H1 (cell line): Measurements from ENCODE around the gene MAOB. TPM values are rescaled to one million over a fixed set of nuclear protein-coding genes. Genes with fewer than 3 reads are reported as not detected.

ENCODE experiments used
- CTCF ChIA-PET: fragments of 300-600 bp; sonication (Branson Sonifier 250); formaldehyde crosslinking; loops from one replicate; lab custom pipeline; 2021; ENCODE audit not compliant: partially characterized antibody; lab: Charles Lee
- POLR2A ChIA-PET: fragments of 300-600 bp; sonication (Branson Sonifier 250); formaldehyde crosslinking; loops from one replicate; lab custom pipeline; 2021; ENCODE audit warnings: inconsistent platforms; ENCODE audit not compliant: partially characterized antibody; lab: Charles Lee
- DNase-seq, 2 experiments: peaks; one replicate each; pipeline versions ENCODE4 v3.0.0 to v3.0.0-alpha.2; 2010 to 2022; ENCODE audit warnings: low spot score in 2 of 2, low read depth in 1 of 2, mixed read lengths in 1 of 2
- FAIRE-seq: peaks from 2 replicates; lab custom pipeline; 2011; peaks lifted over from hg19 to GRCh38; lab: Jason Lieb, UNC
- H2AFZ ChIP-seq: 2 replicates; pipeline ENCODE4 v1.8.1; 2012; ENCODE audit warnings: low read length, inconsistent platforms
- H2AK5ac ChIP-seq: 2 replicates; pipeline ENCODE4 v1.6.1; 2013; ENCODE audit warnings: low read depth, low read length
- H2BK120ac ChIP-seq: replicated peaks from 2 replicates; pipeline ENCODE3; 2013; ENCODE audit warnings: low read depth, low read length, inconsistent platforms
- H2BK12ac ChIP-seq: 2 replicates; pipeline ENCODE4 v1.6.1; 2013; ENCODE audit warnings: low read depth, low read length
- H2BK15ac ChIP-seq: 2 replicates; pipeline ENCODE4 v1.6.1; 2013; ENCODE audit warnings: low read length
- H2BK20ac ChIP-seq: 2 replicates; pipeline ENCODE4 v1.6.1; 2013; ENCODE audit warnings: low read length
- H2BK5ac ChIP-seq: 2 replicates; pipeline ENCODE4 v1.6.1; 2013; ENCODE audit warnings: low read depth, low read length
- H3K14ac ChIP-seq: 2 replicates; pipeline ENCODE4 v1.6.1; 2013; ENCODE audit warnings: inconsistent platforms; ENCODE audit not compliant: insufficient read length
- H3K18ac ChIP-seq: 2 replicates; pipeline ENCODE4 v1.6.1; 2013; ENCODE audit warnings: low read length; ENCODE audit errors: extremely low read depth
- H3K23ac ChIP-seq: 2 replicates; pipeline ENCODE4 v1.6.1; 2013; ENCODE audit warnings: inconsistent platforms; ENCODE audit not compliant: insufficient read length
- H3K23me2 ChIP-seq: 2 replicates; pipeline ENCODE4 v1.6.1; 2013; ENCODE audit warnings: low read depth, low read length
- H3K27ac ChIP-seq: 2 replicates; pipeline ENCODE4 v1.6.1; 2011; ENCODE audit warnings: low read depth, low read length, inconsistent platforms
- H3K27me3 ChIP-seq, 4 experiments: replicated peaks in 1 of 4; 1 replicate in 1 of 4; 2 replicates in 3 of 4; pipeline versions ENCODE4 v1.6.1 to v1.8.1; 2011 to 2013; ENCODE audit warnings: low read length in 3 of 4, mild to moderate bottlenecking in 3 of 4, inconsistent platforms in 2 of 4, mixed read lengths in 2 of 4, moderate library complexity in 1 of 4; ENCODE audit not compliant: control insufficient read depth in 3 of 4, insufficient read depth in 3 of 4; ENCODE audit errors: extremely low read depth in 1 of 4
- H3K36me3 ChIP-seq, 4 experiments: 2 replicates each; pipeline versions ENCODE4 v1.6.1 to v1.8.1; 2011 to 2013; ENCODE audit warnings: mild to moderate bottlenecking in 4 of 4, low read length in 3 of 4, moderate library complexity in 2 of 4, control low read depth in 1 of 4, inconsistent platforms in 1 of 4; ENCODE audit not compliant: insufficient read depth in 4 of 4, control insufficient read depth in 2 of 4
- H3K4ac ChIP-seq: replicated peaks from 2 replicates; pipeline ENCODE3; 2013; ENCODE audit warnings: low read length, low read depth, mixed read lengths, inconsistent platforms; ENCODE audit not compliant: insufficient read length
- H3K4me1 ChIP-seq, 4 experiments: replicated peaks in 1 of 4; 1 replicate in 1 of 4; 2 replicates in 3 of 4; pipeline versions ENCODE4 v1.6.1 to v1.8.1; 2011 to 2013; ENCODE audit warnings: low read length in 3 of 4, inconsistent platforms in 2 of 4, mixed read lengths in 1 of 4; ENCODE audit not compliant: insufficient read depth in 4 of 4, control insufficient read depth in 3 of 4
- H3K4me2 ChIP-seq, 2 experiments: 2 replicates each; pipeline versions ENCODE4 v1.6.1 to v1.8.1; 2011 to 2013; ENCODE audit warnings: low read depth in 2 of 2, low read length in 2 of 2, control low read depth in 1 of 2, inconsistent platforms in 1 of 2, mild to moderate bottlenecking in 1 of 2; ENCODE audit not compliant: insufficient read depth in 1 of 2
- H3K4me3 ChIP-seq, 4 experiments: fragments of 200-600, 300-600 bp in 1 of 4; sonication (generic), shearing (Covaris generic), sonication (Bioruptor Twin) in 1 of 4; 2 replicates each; pipeline versions ENCODE4 v1.5.1 to v1.8.1; 2011 to 2016; ENCODE audit warnings: low read length in 4 of 4, low read depth in 3 of 4, control low read depth in 2 of 4, inconsistent platforms in 2 of 4, mild to moderate bottlenecking in 2 of 4, mixed read lengths in 1 of 4, moderate library complexity in 1 of 4; ENCODE audit not compliant: insufficient read depth in 2 of 4; ENCODE audit errors: extremely low read depth in 1 of 4
- H3K56ac ChIP-seq: replicated peaks from 2 replicates; pipeline ENCODE3; 2013; ENCODE audit warnings: low read depth, mild to moderate bottlenecking, mixed read lengths, low read length, inconsistent platforms; ENCODE audit not compliant: insufficient read length
- H3K79me1 ChIP-seq: 2 replicates; pipeline ENCODE4 v1.6.1; 2013; ENCODE audit warnings: low read depth, low read length, control low read depth
- H3K79me2 ChIP-seq, 2 experiments: 2 replicates each; pipeline versions ENCODE4 v1.6.1 to v1.8.1; 2012 to 2013; ENCODE audit warnings: low read length in 2 of 2, mild to moderate bottlenecking in 2 of 2, inconsistent platforms in 1 of 2; ENCODE audit not compliant: insufficient read depth in 2 of 2, control insufficient read depth in 1 of 2
- H3K9ac ChIP-seq, 4 experiments: replicated peaks in 1 of 4; 1 replicate in 1 of 4; 2 replicates in 3 of 4; pipeline versions ENCODE4 v1.6.1 to v1.8.1; 2011 to 2013; ENCODE audit warnings: low read depth in 3 of 4, low read length in 3 of 4, control low read depth in 2 of 4, mild to moderate bottlenecking in 2 of 4, moderate library complexity in 2 of 4, inconsistent platforms in 1 of 4; ENCODE audit errors: extremely low read depth in 1 of 4
- H3K9me3 ChIP-seq, 2 experiments: 2 replicates each; pipeline versions ENCODE4 v1.6.1 to v1.8.1; 2012 to 2013; ENCODE audit warnings: mild to moderate bottlenecking in 2 of 2, moderate library complexity in 2 of 2, control low read depth in 1 of 2, inconsistent platforms in 1 of 2, low read depth in 1 of 2, low read length in 1 of 2, mixed read lengths in 1 of 2; ENCODE audit not compliant: insufficient read depth in 2 of 2
- H4K20me1 ChIP-seq, 2 experiments: replicated peaks in 1 of 2; 2 replicates each; pipeline versions ENCODE3 to v1.8.1; 2011 to 2013; ENCODE audit warnings: inconsistent platforms in 2 of 2, low read length in 2 of 2, mild to moderate bottlenecking in 1 of 2; ENCODE audit not compliant: insufficient read depth in 2 of 2, control insufficient read depth in 1 of 2
- H4K5ac ChIP-seq: 2 replicates; pipeline ENCODE4 v1.6.1; 2013; ENCODE audit warnings: low read length, low read depth, mixed read lengths, inconsistent platforms; ENCODE audit not compliant: insufficient read length
- H4K8ac ChIP-seq: 2 replicates; pipeline ENCODE4 v1.8.0; 2013; ENCODE audit warnings: mild to moderate bottlenecking, moderate library complexity, low read length, inconsistent platforms; ENCODE audit not compliant: insufficient read depth; ENCODE audit errors: extremely low read depth
- H4K91ac ChIP-seq: replicated peaks from 2 replicates; pipeline ENCODE3; 2013; ENCODE audit warnings: low read length, mixed read lengths, inconsistent platforms; ENCODE audit not compliant: insufficient read length
- PHF8 ChIP-seq: fragments of 200-600 bp; sonication (generic); conservative IDR thresholded peaks from 2 replicates; pipeline ENCODE4 v1.7.1; 2012; ENCODE audit warnings: low read depth, mild to moderate bottlenecking, inconsistent platforms, low read length, moderate library complexity
- polyA plus RNA-seq, 7 experiments: library from polyadenylated mRNA; depleted of rRNA in 3 of 7; stranded (reverse) in 5 of 7; unstranded in 2 of 7; fragments of >200 nt in 5 of 7; fragments of 200-250 nt in 2 of 7; gene quantifications; 1 replicate in 5 of 7; 2 replicates in 1 of 7; 4 replicates in 1 of 7; pipeline versions ENCODE4 v1.2.1 to v1.2.3, GENCODE V29; 2011 to 2013; ENCODE audit warnings: missing spikeins in 2 of 7, mixed read lengths in 2 of 7
- total RNA-seq: library from RNA; stranded (reverse); fragmentation: NEBNext Ultra II Directional; extraction: Animal tissue kit (Norgen Biotek cat#: 25700); gene quantifications from 2 replicates; pipeline ENCODE4 v1.2.1, GENCODE V29; 2021

The MAOB gene
- total and polyA plus RNA-seq, 2 of the 8 experiments (the other 6 are each of a cell fraction or from before 2014, with no cell fraction given): 0.73 to 1.1 TPM

- H3K79me2 ChIP-seq: no peaks in the 10 kb centered on the region
- no peak overlapping the region for H4K91ac ChIP-seq
- ChIA-PET POLR2A (no interaction called here), CTCF (no interaction called here)
- H3K18ac ChIP-seq: no peak overlapping the region
- H3K79me1 ChIP-seq: no peaks in the 10 kb centered on the region
- no peak overlapping the region for H2BK15ac ChIP-seq
- H3K4me1 ChIP-seq: no peaks in the 10 kb centered on the region; a peak in 1 of 7 replicates
- H3K27me3 ChIP-seq: no peaks in the 10 kb centered on the region
- H3K4me3 ChIP-seq: no peak overlapping the region
- H2AFZ ChIP-seq: no peak overlapping the region
- H3K9me3 ChIP-seq: no peaks in the 10 kb centered on the region
- no peak overlapping the region for H2BK20ac ChIP-seq
- no peak overlapping the region for H3K9ac ChIP-seq
- H3K23me2 ChIP-seq: no peaks in the 10 kb centered on the region
- H3K27ac ChIP-seq: no peak overlapping the region
- no peak overlapping the region for H2AK5ac ChIP-seq
- H2BK120ac ChIP-seq: no peak overlapping the region
- no peaks in the 10 kb centered on the region for H3K36me3 ChIP-seq
- no peak overlapping the region for H3K56ac ChIP-seq
- DNase-seq: no peak
- H3K14ac ChIP-seq: no peak overlapping the region
- H2BK12ac ChIP-seq: no peak overlapping the region
- H2BK5ac ChIP-seq: no peak overlapping the region
- FAIRE-seq: no peak
- no peaks in the 10 kb centered on the region for H4K20me1 ChIP-seq
- H3K4ac ChIP-seq: no peak overlapping the region
- no peak overlapping the region for H3K23ac ChIP-seq
- H4K5ac ChIP-seq: no peak overlapping the region
- no peak overlapping the region for H3K4me2 ChIP-seq
- H4K8ac ChIP-seq: no peak overlapping the region
- TF ChIP-seq PHF8: no peak
Measured at GRCh38 chrX:43827791-43828190, 54.5 kb downstream of the MAOB start.
